ENCODE results near the gene SPAG16.

- no peak for TF ChIP-seq POLR2A (IDR thresholded peaks at IDR 0.05)
- no peak for TF ChIP-seq CTCF (IDR thresholded peaks at IDR 0.05)
- TF ChIP-seq POLR2AphosphoS5 (IDR thresholded peaks at IDR 0.05): no peak
Measured at GRCh38 chr2:214139630-214140284, 855.5 kb downstream of the SPAG16 start.

Measured in breast epithelium (tissue), 3 donors.